GM06990 (cell line): ENCODE data around the gene DNAH5.

Source experiments
- DNase-seq: peaks from one replicate; pipeline ENCODE4 v3.0.0-alpha.2; 2011; ENCODE audit not compliant: insufficient read length; ENCODE audit errors: extremely low read depth
- H3K27me3 ChIP-seq: replicated peaks from 2 replicates; pipeline ENCODE4 v1.6.0; 2011; ENCODE audit warnings: low read length; ENCODE audit not compliant: control insufficient read depth, insufficient read depth
- H3K36me3 ChIP-seq: 2 replicates; pipeline ENCODE4 v1.5.1; 2011; ENCODE audit warnings: low read length; ENCODE audit not compliant: control insufficient read depth, insufficient read depth
- H3K4me3 ChIP-seq: replicated peaks from 2 replicates; pipeline ENCODE4 v1.5.1; 2011; ENCODE audit warnings: low read depth, mild to moderate bottlenecking, control low read depth, low read length
- TF ChIP-seq, protein P1 (sequence below): IDR thresholded peaks from 2 replicates; pipeline ENCODE4 v1.5.1; 2011; ENCODE audit warnings: low read length, control low read depth, mild to moderate bottlenecking, inconsistent platforms; ENCODE audit not compliant: insufficient read depth, poor library complexity, severe bottlenecking

The DNAH5 gene, protein sequence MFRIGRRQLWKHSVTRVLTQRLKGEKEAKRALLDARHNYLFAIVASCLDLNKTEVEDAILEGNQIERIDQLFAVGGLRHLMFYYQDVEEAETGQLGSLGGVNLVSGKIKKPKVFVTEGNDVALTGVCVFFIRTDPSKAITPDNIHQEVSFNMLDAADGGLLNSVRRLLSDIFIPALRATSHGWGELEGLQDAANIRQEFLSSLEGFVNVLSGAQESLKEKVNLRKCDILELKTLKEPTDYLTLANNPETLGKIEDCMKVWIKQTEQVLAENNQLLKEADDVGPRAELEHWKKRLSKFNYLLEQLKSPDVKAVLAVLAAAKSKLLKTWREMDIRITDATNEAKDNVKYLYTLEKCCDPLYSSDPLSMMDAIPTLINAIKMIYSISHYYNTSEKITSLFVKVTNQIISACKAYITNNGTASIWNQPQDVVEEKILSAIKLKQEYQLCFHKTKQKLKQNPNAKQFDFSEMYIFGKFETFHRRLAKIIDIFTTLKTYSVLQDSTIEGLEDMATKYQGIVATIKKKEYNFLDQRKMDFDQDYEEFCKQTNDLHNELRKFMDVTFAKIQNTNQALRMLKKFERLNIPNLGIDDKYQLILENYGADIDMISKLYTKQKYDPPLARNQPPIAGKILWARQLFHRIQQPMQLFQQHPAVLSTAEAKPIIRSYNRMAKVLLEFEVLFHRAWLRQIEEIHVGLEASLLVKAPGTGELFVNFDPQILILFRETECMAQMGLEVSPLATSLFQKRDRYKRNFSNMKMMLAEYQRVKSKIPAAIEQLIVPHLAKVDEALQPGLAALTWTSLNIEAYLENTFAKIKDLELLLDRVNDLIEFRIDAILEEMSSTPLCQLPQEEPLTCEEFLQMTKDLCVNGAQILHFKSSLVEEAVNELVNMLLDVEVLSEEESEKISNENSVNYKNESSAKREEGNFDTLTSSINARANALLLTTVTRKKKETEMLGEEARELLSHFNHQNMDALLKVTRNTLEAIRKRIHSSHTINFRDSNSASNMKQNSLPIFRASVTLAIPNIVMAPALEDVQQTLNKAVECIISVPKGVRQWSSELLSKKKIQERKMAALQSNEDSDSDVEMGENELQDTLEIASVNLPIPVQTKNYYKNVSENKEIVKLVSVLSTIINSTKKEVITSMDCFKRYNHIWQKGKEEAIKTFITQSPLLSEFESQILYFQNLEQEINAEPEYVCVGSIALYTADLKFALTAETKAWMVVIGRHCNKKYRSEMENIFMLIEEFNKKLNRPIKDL (N-terminal part only)

DNA sequence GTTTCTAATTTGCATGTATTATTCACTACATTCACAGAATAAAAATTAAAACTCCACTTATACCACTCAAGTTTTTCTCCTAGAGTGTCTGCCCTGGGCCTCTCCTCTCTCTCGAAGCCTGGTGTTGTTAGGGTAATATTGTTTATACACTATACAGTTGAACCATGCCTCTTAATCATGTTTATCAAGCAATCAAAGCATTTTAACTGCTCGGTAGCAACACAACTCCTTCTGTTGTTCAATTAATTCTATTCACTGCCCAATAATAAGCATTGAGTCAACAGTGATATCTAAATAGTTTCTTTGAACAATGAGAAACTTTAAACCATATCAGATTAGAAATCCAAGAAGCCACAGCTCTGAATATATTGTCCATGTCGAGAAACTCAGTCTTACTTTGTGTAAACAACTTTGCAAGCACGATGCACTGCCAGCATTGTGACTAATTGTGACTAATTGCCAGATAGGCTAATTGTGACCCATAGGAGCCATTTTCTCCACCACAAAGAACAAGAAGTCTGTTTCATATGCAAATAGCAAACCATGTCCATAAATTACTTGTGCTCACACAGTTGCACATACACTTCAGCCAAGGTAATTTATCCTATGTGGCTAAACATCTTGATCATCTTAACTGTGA is at the start of gene DNAH5:
DNAH5 (minus strand) TSS at position 129 of the 640 bp plus-strand sequence. CDS start 250 bp downstream, outside the sequence.
- H3K4me3 ChIP-seq: no peak within 1 kb of the TSS
- DNase-seq: no peak
- TF ChIP-seq, protein P1, sequence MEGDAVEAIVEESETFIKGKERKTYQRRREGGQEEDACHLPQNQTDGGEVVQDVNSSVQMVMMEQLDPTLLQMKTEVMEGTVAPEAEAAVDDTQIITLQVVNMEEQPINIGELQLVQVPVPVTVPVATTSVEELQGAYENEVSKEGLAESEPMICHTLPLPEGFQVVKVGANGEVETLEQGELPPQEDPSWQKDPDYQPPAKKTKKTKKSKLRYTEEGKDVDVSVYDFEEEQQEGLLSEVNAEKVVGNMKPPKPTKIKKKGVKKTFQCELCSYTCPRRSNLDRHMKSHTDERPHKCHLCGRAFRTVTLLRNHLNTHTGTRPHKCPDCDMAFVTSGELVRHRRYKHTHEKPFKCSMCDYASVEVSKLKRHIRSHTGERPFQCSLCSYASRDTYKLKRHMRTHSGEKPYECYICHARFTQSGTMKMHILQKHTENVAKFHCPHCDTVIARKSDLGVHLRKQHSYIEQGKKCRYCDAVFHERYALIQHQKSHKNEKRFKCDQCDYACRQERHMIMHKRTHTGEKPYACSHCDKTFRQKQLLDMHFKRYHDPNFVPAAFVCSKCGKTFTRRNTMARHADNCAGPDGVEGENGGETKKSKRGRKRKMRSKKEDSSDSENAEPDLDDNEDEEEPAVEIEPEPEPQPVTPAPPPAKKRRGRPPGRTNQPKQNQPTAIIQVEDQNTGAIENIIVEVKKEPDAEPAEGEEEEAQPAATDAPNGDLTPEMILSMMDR: no peak

DNA sequence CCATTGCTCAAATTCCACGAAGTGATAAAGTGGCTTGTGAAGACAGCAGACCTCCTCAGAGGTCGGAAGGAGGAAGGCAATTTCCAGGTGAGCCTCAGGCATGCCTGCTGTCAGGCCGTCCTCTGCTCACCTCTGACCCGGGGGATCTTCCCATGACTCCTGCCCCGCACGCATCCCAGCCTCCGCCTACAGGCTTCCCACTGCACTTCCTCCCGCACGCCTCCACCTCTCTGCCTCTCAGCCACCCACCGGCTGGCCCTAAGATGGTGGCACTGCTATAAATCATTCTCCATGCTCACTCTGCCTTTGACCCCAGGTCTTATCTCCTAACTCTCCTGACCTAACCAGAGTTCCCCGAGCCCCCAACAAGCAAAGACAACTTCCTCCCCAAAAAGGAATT is 49.4 kb upstream of the DNAH5 start:
- TF ChIP-seq, protein P1: no peak
- H3K27me3 ChIP-seq: no peaks in the 10 kb centered on the region
- no peak for DNase-seq

More for the DNA sequence above, at the start of gene DNAH5:
- H3K27me3 ChIP-seq: no peaks in the 10 kb centered on the region; the same call in 1 of the 2 replicates
- H3K36me3 ChIP-seq: no peaks in the 10 kb centered on the region

DNA sequence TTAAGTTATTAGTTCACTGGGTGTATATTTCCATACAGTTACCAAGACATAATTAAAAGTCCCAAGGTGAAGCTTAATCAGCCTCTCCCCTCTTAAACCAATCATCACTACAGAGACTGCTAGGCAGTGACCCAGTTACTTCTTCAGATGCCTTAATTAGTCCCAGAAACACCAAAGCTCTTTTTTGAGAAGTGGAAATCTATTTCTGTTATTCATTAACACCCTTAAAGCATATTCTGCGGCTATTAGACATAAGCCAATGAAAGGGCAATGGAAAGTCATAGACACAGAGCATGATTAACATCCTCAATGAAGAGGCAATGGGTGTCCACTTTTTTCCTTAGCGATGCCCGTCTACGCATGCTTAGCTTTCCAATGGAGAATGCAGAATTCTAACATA is 48.3 kb upstream of the DNAH5 start:
- TF ChIP-seq, protein P1: no peak
- H3K27me3 ChIP-seq: no peaks in the 10 kb centered on the region
- no peaks in the 10 kb centered on the region for H3K36me3 ChIP-seq
- no peak for DNase-seq
- H3K4me3 ChIP-seq: no peak overlapping the region

More for the DNA sequence above, 49.4 kb upstream of the DNAH5 start:
- H3K4me3 ChIP-seq: no peak overlapping the region
- H3K36me3 ChIP-seq: no peaks in the 10 kb centered on the region

DNA sequence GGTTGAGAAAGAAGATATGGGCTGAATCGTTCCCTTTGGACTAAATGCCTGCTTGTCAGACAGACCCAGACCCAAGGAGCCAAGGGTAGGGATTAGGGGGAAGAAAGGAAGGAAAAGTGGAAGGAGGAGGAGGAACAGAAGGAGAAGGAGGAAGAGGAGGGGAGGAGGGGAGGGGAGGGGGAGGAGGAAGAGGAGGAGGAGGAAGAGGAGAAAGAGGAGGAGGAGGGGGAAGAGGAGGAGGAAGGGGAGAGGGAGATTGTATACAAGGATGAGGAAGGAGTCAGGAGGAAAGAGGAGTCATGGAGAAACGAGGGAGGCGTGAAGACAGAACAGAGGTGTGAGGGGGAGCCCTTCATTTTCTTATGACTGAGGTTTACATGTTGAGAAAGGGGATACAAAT is 46.9 kb upstream of the DNAH5 start:
- no peak for DNase-seq
- Histone ChIP-seq H3K27me3 (no peaks in the 10 kb centered on the region), H3K36me3 (no peaks in the 10 kb centered on the region), H3K4me3 (no peak overlapping the region)
- TF ChIP-seq, protein P1: no peak

DNA sequence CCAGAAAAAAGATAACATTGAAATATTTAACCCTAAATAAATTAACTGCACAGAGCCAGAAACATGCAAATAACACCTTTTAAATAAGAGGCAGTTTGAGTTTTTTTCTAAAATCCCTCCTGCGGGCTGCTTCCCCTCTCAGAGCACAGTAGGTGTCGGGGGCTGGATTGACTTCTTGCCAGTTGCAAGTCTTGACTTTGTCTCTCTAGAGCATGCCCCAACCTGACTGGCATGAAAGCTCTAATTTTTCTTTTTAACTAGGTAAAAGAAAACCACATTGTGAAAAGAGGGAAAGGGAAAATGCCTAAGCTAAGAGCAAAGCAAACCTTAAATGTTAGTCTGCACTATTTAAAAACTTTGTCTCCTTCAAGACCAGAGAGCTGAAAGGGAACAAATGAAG is 46.4 kb upstream of the DNAH5 start:
- Histone ChIP-seq H3K36me3 (no peaks in the 10 kb centered on the region), H3K4me3 (no peak overlapping the region), H3K27me3 (no peaks in the 10 kb centered on the region)
- DNase-seq: no peak
- TF ChIP-seq, protein P1: no peak
